GM12878 (cell line): ENCODE results near the gene NMRK2. TPM values are rescaled to one million over a fixed set of nuclear protein-coding genes. Genes with fewer than 3 reads are reported as not detected.

Experiments
- ATAC-seq: fragments of 200-7000 bp; cut with Tn5 transposase; 3 replicates; pipeline ENCODE4 v1.9.1; 2020; ENCODE audit warnings: mild to moderate bottlenecking, moderate library complexity
- BruUV-seq: library from RNA; stranded (reverse); fragments of 400-500 nt; replicated peaks from 2 replicates; lab custom pipeline; 2021; lab: Mats Ljungman, UMichigan
- CTCF ChIA-PET: fragments of 300-600 bp; sonication (Branson Sonifier 250); formaldehyde crosslinking; extraction: SDS; loops from one replicate; lab custom pipeline; 2021; ENCODE audit warnings: inconsistent platforms; lab: Yijun Ruan, JAX
- POLR2A ChIA-PET: fragments of 350-600 bp; formaldehyde crosslinking; extraction: SDS; loops from one replicate; lab custom pipeline; 2021; ENCODE audit warnings: inconsistent platforms; lab: Charles Lee
- RAD21 ChIA-PET: fragments of 300-600 bp; sonication (Branson Sonifier 250); formaldehyde crosslinking; loops from one replicate; lab custom pipeline; 2023; ENCODE audit warnings: antibody characterized with exemption; ENCODE audit not compliant: unreplicated experiment; lab: Charles Lee
- SMC1A ChIA-PET: fragments of 300-600 bp; sonication (Branson Sonifier 250); formaldehyde crosslinking; loops from one replicate; lab custom pipeline; 2023; ENCODE audit not compliant: unreplicated experiment, uncharacterized antibody; lab: Charles Lee
- DNase-seq: peaks from one replicate; pipeline ENCODE4 v3.0.0-alpha.2; 2011; ENCODE audit warnings: low read depth, low spot score
- FAIRE-seq: peaks from 3 replicates; lab custom pipeline; 2011; peaks lifted over from hg19 to GRCh38; lab: Jason Lieb, UNC
- H2AFZ ChIP-seq: 2 replicates; pipeline ENCODE4 v1.6.0; 2011; ENCODE audit warnings: low read depth, low read length, control low read depth; ENCODE audit not compliant: control insufficient read depth
- H3K27ac ChIP-seq: 2 replicates; pipeline ENCODE4 v1.5.1; 2011; ENCODE audit warnings: control low read depth; ENCODE audit not compliant: control insufficient read depth, insufficient read depth
- H3K27me3 ChIP-seq, 2 experiments: replicated peaks in 1 of 2; 2 replicates each; pipeline versions ENCODE4 v1.6.0 to v1.6.1; 2011; ENCODE audit warnings: low read length in 1 of 2; ENCODE audit not compliant: control insufficient read depth in 2 of 2, insufficient read depth in 2 of 2
- H3K36me3 ChIP-seq, 2 experiments: 2 replicates each; pipeline ENCODE4 v1.5.1; 2011; ENCODE audit warnings: low read length in 1 of 2; ENCODE audit not compliant: control insufficient read depth in 2 of 2, insufficient read depth in 2 of 2
- H3K4me1 ChIP-seq: 2 replicates; pipeline ENCODE4 v1.6.1; 2011; ENCODE audit warnings: mild to moderate bottlenecking, low read length, moderate library complexity, mixed read lengths; ENCODE audit not compliant: control insufficient read depth, insufficient read depth
- H3K4me2 ChIP-seq: 2 replicates; pipeline ENCODE4 v1.6.0; 2011; ENCODE audit warnings: control low read depth; ENCODE audit not compliant: control insufficient read depth, insufficient read depth
- H3K4me3 ChIP-seq: fragments of 200-600 bp; sonication (generic); 2 replicates; pipeline ENCODE4 v1.5.1; 2016
- H3K79me2 ChIP-seq: 2 replicates; pipeline ENCODE4 v1.6.0; 2011; ENCODE audit warnings: low read length; ENCODE audit not compliant: control insufficient read depth, insufficient read depth
- H3K9ac ChIP-seq: 2 replicates; pipeline ENCODE4 v1.8.0; 2011; ENCODE audit warnings: low read length, control low read depth, mixed read lengths; ENCODE audit not compliant: control insufficient read depth, insufficient read depth
- H3K9me3 ChIP-seq: replicated peaks from 3 replicates; pipeline ENCODE4 v1.5.1; 2011; ENCODE audit warnings: mild to moderate bottlenecking, low read length; ENCODE audit not compliant: control insufficient read depth, insufficient read depth
- H4K20me1 ChIP-seq: 2 replicates; pipeline ENCODE4 v1.6.0; 2011; ENCODE audit not compliant: control insufficient read depth, insufficient read depth
- CREM ChIP-seq: IDR thresholded peaks from 2 replicates; pipeline ENCODE4 v1.6.1; 2014; ENCODE audit warnings: antibody characterized with exemption, low read depth
- HDGF ChIP-seq: fragments of 450-650 bp; IDR thresholded peaks from 2 replicates; pipeline ENCODE4 v1.6.1; 2016; ENCODE audit warnings: antibody characterized with exemption
- MTA3 ChIP-seq: IDR thresholded peaks from 2 replicates; pipeline ENCODE4 v1.6.1; 2012; ENCODE audit warnings: low read length, inconsistent platforms, borderline replicate concordance
- MXI1 ChIP-seq: fragments of 150-350 bp; IDR thresholded peaks from 2 replicates; pipeline ENCODE4 v1.6.1; 2011; ENCODE audit warnings: low read depth, mild to moderate bottlenecking, inconsistent platforms, low read length, improper control_type of control experiment
- NFYA ChIP-seq: IDR thresholded peaks from 2 replicates; pipeline ENCODE4 v1.6.1; 2011; ENCODE audit warnings: low read depth, mild to moderate bottlenecking, low read length, improper control_type of control experiment, borderline replicate concordance
- NRF1 ChIP-seq: conservative IDR thresholded peaks from 2 replicates; pipeline ENCODE4 v1.6.1; 2011; ENCODE audit warnings: mild to moderate bottlenecking, low read depth, low read length, improper control_type of control experiment
- RBBP5 ChIP-seq: fragments of 200-600 bp; sonication (generic); conservative IDR thresholded peaks from 2 replicates; pipeline ENCODE4 v1.6.1; 2016
- STAT3 ChIP-seq: IDR thresholded peaks from 2 replicates; pipeline ENCODE4 v1.6.1; 2011; ENCODE audit warnings: low read depth, low read length, improper control_type of control experiment
- ZBED1 ChIP-seq: IDR thresholded peaks from 2 replicates; pipeline ENCODE4 v1.6.1; 2016; ENCODE audit warnings: borderline replicate concordance
- WGBS: methylation state at CpG from one replicate; pipeline ENCODE4 v1.1.6; 2016; ENCODE audit warnings: low lambda C conversion rate; ENCODE audit not compliant: insufficient replicate concordance, insufficient coverage; ENCODE audit errors: missing lambda C conversion rate; 5-methylcytosine and 5-hydroxymethylcytosine counted together
- in situ Hi-C: fragments of 300-500 bp; cut with MboI; formaldehyde crosslinking; loops from 9 replicates; pipeline ENCODE4 v1.14.3; 2018; ENCODE audit warnings: mixed read lengths
- intact Hi-C: fragments of 100-400 bp; cut with micrococcal nuclease; formaldehyde crosslinking; loops from one replicate; pipeline ENCODE4 v1.14.2; 2022; ENCODE audit not compliant: unreplicated experiment
- polyA plus RNA-seq, 11 experiments: library from polyadenylated mRNA; depleted of rRNA in 4 of 11; unstranded in 6 of 11; stranded (reverse) in 5 of 11; fragments of >200 nt; fragmentation: Nextera tagmentation in 4 of 11; fragmentation: Illumina TruSeq in 1 of 11; extraction: Ambion mirVana in 4 of 11; extraction: Trizol in 1 of 11; gene quantifications; 1 replicate in 1 of 11; 2 replicates in 10 of 11; pipeline versions ENCODE4 v1.2.1 to v1.2.3, GENCODE V29; 2011 to 2016; ENCODE audit warnings: inconsistent platforms in 2 of 11, missing spikeins in 2 of 11, low read depth in 1 of 11
- total RNA-seq, 4 experiments: library from RNA; depleted of rRNA in 3 of 4; stranded (reverse); fragments of >200 nt in 3 of 4; fragmentation: Illumina TruSeq in 1 of 4; extraction: Trizol in 1 of 4; gene quantifications; 2 replicates each; pipeline versions ENCODE4 v1.2.1 to v1.2.3, GENCODE V29; 2013 to 2021
- TF ChIP-seq, protein P1 (sequence below): fragments of 450-650 bp; IDR thresholded peaks from 2 replicates; pipeline ENCODE4 v1.6.1; 2016; ENCODE audit warnings: mild to moderate bottlenecking
- TF ChIP-seq, protein P2 (sequence below): fragments of 450-650 bp; conservative IDR thresholded peaks from 2 replicates; pipeline ENCODE4 v1.6.1; 2017; ENCODE audit warnings: mild to moderate bottlenecking, moderate library complexity

NMRK2 gene
- total and polyA plus RNA-seq, 10 of the 15 experiments (the other 5 are each of a cell fraction or from before 2014, with no cell fraction given) = 0.14 to 0.15 TPM; not detected in 8

- TF ChIP-seq, protein P1, sequence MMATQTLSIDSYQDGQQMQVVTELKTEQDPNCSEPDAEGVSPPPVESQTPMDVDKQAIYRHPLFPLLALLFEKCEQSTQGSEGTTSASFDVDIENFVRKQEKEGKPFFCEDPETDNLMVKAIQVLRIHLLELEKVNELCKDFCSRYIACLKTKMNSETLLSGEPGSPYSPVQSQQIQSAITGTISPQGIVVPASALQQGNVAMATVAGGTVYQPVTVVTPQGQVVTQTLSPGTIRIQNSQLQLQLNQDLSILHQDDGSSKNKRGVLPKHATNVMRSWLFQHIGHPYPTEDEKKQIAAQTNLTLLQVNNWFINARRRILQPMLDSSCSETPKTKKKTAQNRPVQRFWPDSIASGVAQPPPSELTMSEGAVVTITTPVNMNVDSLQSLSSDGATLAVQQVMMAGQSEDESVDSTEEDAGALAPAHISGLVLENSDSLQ = peak; percentile 78
- no peak for TF ChIP-seq NFYA
- no peak for TF ChIP-seq CREM
These were observed 51.2 kb downstream of the NMRK2 start (continued) for GRCh38 chr19:3983936-3984583.

DNA sequence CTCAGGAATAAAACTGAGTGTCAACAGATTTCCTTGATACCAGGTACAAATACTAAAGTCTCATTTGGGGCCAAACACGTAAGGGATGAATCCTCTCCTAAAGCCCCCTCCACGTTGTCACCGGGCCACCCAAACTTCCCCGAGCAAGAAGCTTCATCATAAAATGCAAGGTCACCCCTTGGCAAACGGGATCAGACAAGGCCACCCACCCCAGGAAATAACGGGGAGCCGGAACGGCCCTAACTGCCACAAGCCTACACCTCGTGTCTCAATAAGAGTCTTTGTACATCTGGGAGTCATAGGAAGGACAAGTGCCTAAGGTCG, 51.7 kb downstream of the NMRK2 start:
- TF ChIP-seq MTA3 = peak; percentile 69; the same call in 1 of the 2 replicates
- no peak for TF ChIP-seq ZBED1
- TF ChIP-seq, protein P2, sequence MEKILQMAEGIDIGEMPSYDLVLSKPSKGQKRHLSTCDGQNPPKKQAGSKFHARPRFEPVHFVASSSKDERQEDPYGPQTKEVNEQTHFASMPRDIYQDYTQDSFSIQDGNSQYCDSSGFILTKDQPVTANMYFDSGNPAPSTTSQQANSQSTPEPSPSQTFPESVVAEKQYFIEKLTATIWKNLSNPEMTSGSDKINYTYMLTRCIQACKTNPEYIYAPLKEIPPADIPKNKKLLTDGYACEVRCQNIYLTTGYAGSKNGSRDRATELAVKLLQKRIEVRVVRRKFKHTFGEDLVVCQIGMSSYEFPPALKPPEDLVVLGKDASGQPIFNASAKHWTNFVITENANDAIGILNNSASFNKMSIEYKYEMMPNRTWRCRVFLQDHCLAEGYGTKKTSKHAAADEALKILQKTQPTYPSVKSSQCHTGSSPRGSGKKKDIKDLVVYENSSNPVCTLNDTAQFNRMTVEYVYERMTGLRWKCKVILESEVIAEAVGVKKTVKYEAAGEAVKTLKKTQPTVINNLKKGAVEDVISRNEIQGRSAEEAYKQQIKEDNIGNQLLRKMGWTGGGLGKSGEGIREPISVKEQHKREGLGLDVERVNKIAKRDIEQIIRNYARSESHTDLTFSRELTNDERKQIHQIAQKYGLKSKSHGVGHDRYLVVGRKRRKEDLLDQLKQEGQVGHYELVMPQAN = no peak
- no peak for TF ChIP-seq RBBP5
- TF ChIP-seq MXI1 = no peak
- no peak for TF ChIP-seq STAT3
- TF ChIP-seq HDGF = no peak
- TF ChIP-seq NRF1 = no peak
- intact Hi-C loops (no loop called here), in situ Hi-C loops (no loop called here)
- BruUV-seq = no TSS peak
- Histone ChIP-seq H2AFZ (no peak overlapping the region), H3K79me2 (peaks cover 59% of the 10 kb centered on the region), H3K27ac (peak overlapping the region; percentile 79), H3K27me3 (no peaks in the 10 kb centered on the region), H4K20me1 (peaks cover 41% of the 10 kb centered on the region), H3K4me1 (peaks cover 24% of the 10 kb centered on the region), H3K36me3 (peaks cover 36 to 46% of the 10 kb centered on the region in 2 experiments), H3K9me3 (no peaks in the 10 kb centered on the region), H3K9ac (peak overlapping the region; percentile 96), H3K4me2 (peak overlapping the region; percentile 89), H3K4me3 (peak overlapping the region; percentile 97)
- ATAC-seq (no peak), DNase-seq (no peak), FAIRE-seq (no peak)
- SMC1A ChIA-PET = interaction anchor here (1.6 to 1.8 kb wide), 3 partner anchors 23 to 155 kb away, joined by 4 to 9 read pairs (median 6); no protein-coding TSS in a partner anchor
- 3% methylated on average over 10 of the region's 10 CpGs for WGBS
- CTCF ChIA-PET = interaction anchor here (0.5 to 2.1 kb wide), 4 partner anchors 14 to 218 kb away, joined by 3 to 38 read pairs (median 6); partner anchors contain the start of gene DAPK3
- RAD21 ChIA-PET = interaction anchor here (1.4 to 1.6 kb wide), 3 partner anchors 14 to 221 kb away, joined by 4 to 8 read pairs (median 7); partner anchors contain the start of genes DAPK3 and PIAS4
- POLR2A ChIA-PET = interaction anchor here (0.8 to 1.8 kb wide), 5 partner anchors 11 to 217 kb away, joined by 3 to 6 read pairs (median 4); partner anchors contain the start of genes DAPK3 and PIAS4
